Neural cell (in vitro differentiated cells): ENCODE measurements around the gene IPO11. TPM values are rescaled to one million over a fixed set of nuclear protein-coding genes. Genes with fewer than 3 reads are reported as not detected.

ENCODE experiments used
- H2AFZ ChIP-seq: fragments of 200-600, 300-800 bp; sonication (generic), shearing (Covaris generic); 2 replicates; pipeline ENCODE4 v1.6.0; 2014; ENCODE audit warnings: low read depth, mild to moderate bottlenecking, antibody characterized with exemption, low read length, moderate library complexity
- H3F3A ChIP-seq: fragments of 200-600 bp; shearing (Covaris generic); 2 replicates; pipeline ENCODE4 v1.6.1; 2016; ENCODE audit warnings: mild to moderate bottlenecking, moderate library complexity, mixed read lengths, antibody characterized with exemption, low read length; ENCODE audit not compliant: insufficient read depth, poor library complexity, severe bottlenecking
- H3K27ac ChIP-seq: fragments of 200-600, 300-800 bp; sonication (generic), shearing (Covaris generic); 2 replicates; pipeline ENCODE4 v1.5.1; 2014; ENCODE audit warnings: mild to moderate bottlenecking, low read length, moderate library complexity
- H3K27me3 ChIP-seq: fragments of 300-800, 200-600 bp; sonication (generic), shearing (Covaris generic); 2 replicates; pipeline ENCODE4 v1.6.0; 2014; ENCODE audit warnings: mild to moderate bottlenecking, low read depth, low read length, moderate library complexity; ENCODE audit not compliant: insufficient read depth
- H3K36me3 ChIP-seq: fragments of 300-800, 200-600 bp; sonication (generic), shearing (Covaris generic); 2 replicates; pipeline ENCODE4 v1.5.1; 2014; ENCODE audit warnings: mild to moderate bottlenecking, antibody characterized with exemption, low read length, moderate library complexity; ENCODE audit not compliant: insufficient read depth
- H3K4me2 ChIP-seq: fragments of 300-800, 200-600 bp; sonication (generic), shearing (Covaris generic); 2 replicates; pipeline ENCODE4 v1.6.0; 2014; ENCODE audit warnings: mild to moderate bottlenecking, low read length
- H3K4me3 ChIP-seq: fragments of 300-800, 200-600 bp; sonication (generic), shearing (Covaris generic); 2 replicates; pipeline ENCODE4 v1.5.1; 2014; ENCODE audit warnings: mild to moderate bottlenecking, low read length, moderate library complexity
- H3K79me2 ChIP-seq: fragments of 200-600 bp; shearing (Covaris generic); replicated peaks from 2 replicates; pipeline ENCODE4 v1.6.0; 2014; ENCODE audit warnings: mild to moderate bottlenecking, low read length, moderate library complexity; ENCODE audit not compliant: insufficient read depth
- H3K9ac ChIP-seq: fragments of 300-800, 200-600 bp; sonication (generic), shearing (Covaris generic); 2 replicates; pipeline ENCODE4 v1.6.1; 2016; ENCODE audit warnings: mild to moderate bottlenecking, low read length, mixed read lengths
- H3K9me2 ChIP-seq: fragments of 200-600 bp; shearing (Covaris generic); 2 replicates; pipeline ENCODE4 v1.6.1; 2016; ENCODE audit warnings: mild to moderate bottlenecking, low read length, mixed read lengths; ENCODE audit not compliant: insufficient read depth
- H3K9me3 ChIP-seq: fragments of 200-600, 300-800 bp; sonication (generic), shearing (Covaris generic); 2 replicates; pipeline ENCODE4 v1.6.1; 2016; ENCODE audit warnings: mild to moderate bottlenecking, mixed run types, low read length, moderate library complexity, mixed read lengths
- H4K20me1 ChIP-seq: fragments of 200-600 bp; shearing (Covaris generic); 2 replicates; pipeline ENCODE4 v1.6.1; 2016; ENCODE audit warnings: mild to moderate bottlenecking, mixed run types; ENCODE audit not compliant: insufficient read depth
- EP300 ChIP-seq: fragments of 450-650 bp; conservative IDR thresholded peaks from 2 replicates; pipeline ENCODE4 v1.6.1; 2014; ENCODE audit warnings: antibody characterized with exemption, mild to moderate bottlenecking, moderate library complexity; ENCODE audit not compliant: poor library complexity, severe bottlenecking
- EZH2 ChIP-seq: fragments of 200-600, 300-800 bp; shearing (Covaris generic), sonication (generic); IDR thresholded peaks from 2 replicates; pipeline ENCODE4 v1.6.1; 2014; ENCODE audit warnings: antibody characterized with exemption, low read length, borderline replicate concordance, mild to moderate bottlenecking; ENCODE audit not compliant: insufficient read depth, poor library complexity, severe bottlenecking
- MXI1 ChIP-seq: fragments of 450-650 bp; conservative IDR thresholded peaks from 2 replicates; pipeline ENCODE4 v1.6.1; 2014; ENCODE audit warnings: antibody characterized with exemption, mild to moderate bottlenecking; ENCODE audit not compliant: poor library complexity, severe bottlenecking
- POLR2AphosphoS5 ChIP-seq: IDR thresholded peaks from 2 replicates; pipeline ENCODE4 v1.6.1; 2012
- RAD21 ChIP-seq: fragments of 450-650 bp; conservative IDR thresholded peaks from 2 replicates; pipeline ENCODE4 v1.6.1; 2014; ENCODE audit warnings: antibody characterized with exemption, mild to moderate bottlenecking, moderate library complexity
- SMC3 ChIP-seq: fragments of 450-650 bp; conservative IDR thresholded peaks from 2 replicates; pipeline ENCODE4 v1.6.1; 2014; ENCODE audit warnings: antibody characterized with exemption, mild to moderate bottlenecking, moderate library complexity; ENCODE audit not compliant: poor library complexity
- TAF1 ChIP-seq: IDR thresholded peaks from 2 replicates; pipeline ENCODE4 v1.6.1; 2012; ENCODE audit warnings: low read depth
- polyA plus RNA-seq: library from polyadenylated mRNA; depleted of rRNA; stranded (reverse); fragments of >200 nt; gene quantifications from 2 replicates; pipeline ENCODE4 v1.2.3, GENCODE V29; 2014
- TF ChIP-seq, protein P1 (sequence below): IDR thresholded peaks from 2 replicates; pipeline ENCODE4 v1.6.1; 2012; ENCODE audit warnings: borderline replicate concordance
- TF ChIP-seq, protein P2 (sequence below): fragments of 450-650 bp; IDR thresholded peaks from 2 replicates; pipeline ENCODE4 v1.5.1; 2014; ENCODE audit warnings: antibody characterized with exemption, mild to moderate bottlenecking, moderate library complexity; ENCODE audit not compliant: poor library complexity, severe bottlenecking

The IPO11 gene
- polyA plus RNA-seq, 1 donor from 2014 or later = 12.5 TPM

DNA sequence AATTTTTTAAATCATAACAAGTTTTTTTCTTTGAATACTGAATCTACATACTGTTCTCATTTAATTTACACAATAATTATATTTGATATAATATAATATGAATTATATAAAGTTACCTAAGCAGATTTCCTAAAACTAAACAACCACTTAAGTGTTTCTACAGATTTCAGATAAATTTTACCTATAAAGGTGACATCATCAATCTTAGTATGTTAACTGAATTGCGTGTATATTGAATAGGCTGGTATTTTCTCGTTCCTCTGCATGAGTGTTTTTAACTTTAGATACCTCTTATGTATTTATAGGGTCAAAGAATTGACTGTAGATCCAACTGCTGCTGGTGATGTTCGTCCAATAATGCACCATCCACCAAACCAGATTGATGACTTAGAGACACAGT is 39.2 kb upstream of the IPO11 start:
- H3K4me2 ChIP-seq = no peak overlapping the region
- no peaks in the 10 kb centered on the region for H3K79me2 ChIP-seq
- no peak overlapping the region for H3K27ac ChIP-seq
- no peaks in the 10 kb centered on the region for H3K9me3 ChIP-seq
- no peaks in the 10 kb centered on the region for H3F3A ChIP-seq
- H4K20me1 ChIP-seq = no peaks in the 10 kb centered on the region
- no peak overlapping the region for H3K9ac ChIP-seq
- H3K36me3 ChIP-seq = peaks cover 26% of the 10 kb centered on the region
- no peak overlapping the region for H2AFZ ChIP-seq
- H3K4me3 ChIP-seq = no peak overlapping the region
- H3K9me2 ChIP-seq = no peaks in the 10 kb centered on the region
- H3K27me3 ChIP-seq = no peaks in the 10 kb centered on the region
- TF ChIP-seq MXI1 (no peak), RAD21 (no peak), SMC3 (no peak), EP300 (no peak), EZH2 (no peak), POLR2AphosphoS5 (no peak)
- TF ChIP-seq, protein P1, sequence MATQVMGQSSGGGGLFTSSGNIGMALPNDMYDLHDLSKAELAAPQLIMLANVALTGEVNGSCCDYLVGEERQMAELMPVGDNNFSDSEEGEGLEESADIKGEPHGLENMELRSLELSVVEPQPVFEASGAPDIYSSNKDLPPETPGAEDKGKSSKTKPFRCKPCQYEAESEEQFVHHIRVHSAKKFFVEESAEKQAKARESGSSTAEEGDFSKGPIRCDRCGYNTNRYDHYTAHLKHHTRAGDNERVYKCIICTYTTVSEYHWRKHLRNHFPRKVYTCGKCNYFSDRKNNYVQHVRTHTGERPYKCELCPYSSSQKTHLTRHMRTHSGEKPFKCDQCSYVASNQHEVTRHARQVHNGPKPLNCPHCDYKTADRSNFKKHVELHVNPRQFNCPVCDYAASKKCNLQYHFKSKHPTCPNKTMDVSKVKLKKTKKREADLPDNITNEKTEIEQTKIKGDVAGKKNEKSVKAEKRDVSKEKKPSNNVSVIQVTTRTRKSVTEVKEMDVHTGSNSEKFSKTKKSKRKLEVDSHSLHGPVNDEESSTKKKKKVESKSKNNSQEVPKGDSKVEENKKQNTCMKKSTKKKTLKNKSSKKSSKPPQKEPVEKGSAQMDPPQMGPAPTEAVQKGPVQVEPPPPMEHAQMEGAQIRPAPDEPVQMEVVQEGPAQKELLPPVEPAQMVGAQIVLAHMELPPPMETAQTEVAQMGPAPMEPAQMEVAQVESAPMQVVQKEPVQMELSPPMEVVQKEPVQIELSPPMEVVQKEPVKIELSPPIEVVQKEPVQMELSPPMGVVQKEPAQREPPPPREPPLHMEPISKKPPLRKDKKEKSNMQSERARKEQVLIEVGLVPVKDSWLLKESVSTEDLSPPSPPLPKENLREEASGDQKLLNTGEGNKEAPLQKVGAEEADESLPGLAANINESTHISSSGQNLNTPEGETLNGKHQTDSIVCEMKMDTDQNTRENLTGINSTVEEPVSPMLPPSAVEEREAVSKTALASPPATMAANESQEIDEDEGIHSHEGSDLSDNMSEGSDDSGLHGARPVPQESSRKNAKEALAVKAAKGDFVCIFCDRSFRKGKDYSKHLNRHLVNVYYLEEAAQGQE = no peak

DNA sequence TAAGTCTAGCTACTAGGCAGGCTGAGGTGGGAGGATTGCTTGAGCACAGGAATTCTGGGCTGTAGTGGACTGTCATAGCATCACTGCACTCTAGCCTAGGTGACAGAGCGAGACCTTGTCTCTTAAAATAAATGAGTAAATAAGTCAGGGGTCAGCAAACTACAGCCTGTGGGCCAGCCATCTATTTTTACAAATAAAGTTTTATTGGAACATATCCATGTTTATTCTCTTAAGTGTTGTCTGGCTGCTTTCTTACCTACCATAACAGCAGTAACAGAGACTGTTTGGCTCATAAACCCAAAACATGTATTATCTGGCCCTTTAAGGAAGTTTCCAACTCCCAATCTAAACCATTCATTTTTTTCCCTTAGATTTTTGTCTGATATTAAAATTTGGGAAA is 38.5 kb upstream of the IPO11 start:
- H3K9me3 ChIP-seq = no peaks in the 10 kb centered on the region
- H3K4me2 ChIP-seq = no peak overlapping the region
- H2AFZ ChIP-seq = no peak overlapping the region
- H3K79me2 ChIP-seq = no peaks in the 10 kb centered on the region
- no peaks in the 10 kb centered on the region for H3F3A ChIP-seq
- no peaks in the 10 kb centered on the region for H3K9me2 ChIP-seq
- no peak overlapping the region for H3K27ac ChIP-seq
- H3K27me3 ChIP-seq = no peaks in the 10 kb centered on the region
- H3K9ac ChIP-seq = no peak overlapping the region
- no peak overlapping the region for H3K4me3 ChIP-seq
- H4K20me1 ChIP-seq = no peaks in the 10 kb centered on the region
- TF ChIP-seq RAD21 (no peak), TAF1 (no peak), EZH2 (no peak), EP300 (no peak), POLR2AphosphoS5 (no peak), MXI1 (no peak), SMC3 (no peak)
- TF ChIP-seq, protein P2, sequence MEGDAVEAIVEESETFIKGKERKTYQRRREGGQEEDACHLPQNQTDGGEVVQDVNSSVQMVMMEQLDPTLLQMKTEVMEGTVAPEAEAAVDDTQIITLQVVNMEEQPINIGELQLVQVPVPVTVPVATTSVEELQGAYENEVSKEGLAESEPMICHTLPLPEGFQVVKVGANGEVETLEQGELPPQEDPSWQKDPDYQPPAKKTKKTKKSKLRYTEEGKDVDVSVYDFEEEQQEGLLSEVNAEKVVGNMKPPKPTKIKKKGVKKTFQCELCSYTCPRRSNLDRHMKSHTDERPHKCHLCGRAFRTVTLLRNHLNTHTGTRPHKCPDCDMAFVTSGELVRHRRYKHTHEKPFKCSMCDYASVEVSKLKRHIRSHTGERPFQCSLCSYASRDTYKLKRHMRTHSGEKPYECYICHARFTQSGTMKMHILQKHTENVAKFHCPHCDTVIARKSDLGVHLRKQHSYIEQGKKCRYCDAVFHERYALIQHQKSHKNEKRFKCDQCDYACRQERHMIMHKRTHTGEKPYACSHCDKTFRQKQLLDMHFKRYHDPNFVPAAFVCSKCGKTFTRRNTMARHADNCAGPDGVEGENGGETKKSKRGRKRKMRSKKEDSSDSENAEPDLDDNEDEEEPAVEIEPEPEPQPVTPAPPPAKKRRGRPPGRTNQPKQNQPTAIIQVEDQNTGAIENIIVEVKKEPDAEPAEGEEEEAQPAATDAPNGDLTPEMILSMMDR = no peak
- TF ChIP-seq, protein P1 = no peak
- H3K36me3 ChIP-seq = peaks cover 25% of the 10 kb centered on the region
